HG02623 (cell line): Measurements from ENCODE around the gene CPD.
"Not testable (repeated sequence)": the region's sequence is repeated elsewhere in the genome, so short reads cannot be mapped to it uniquely, and the experiment has no call there.

Experiments
- ATAC-seq: cut with Tn5 transposase; IDR thresholded peaks from one replicate; pipeline ENCODE4 v1.9.1; 2021; ENCODE audit warnings: moderate library complexity; ENCODE audit not compliant: unreplicated experiment

The CPD gene

GRCh38 chr17:30378825-30379302, at the start of gene CPD:
CPD (plus strand) TSS chr17:30378927; CDS start chr17:30378981, 54 bp downstream.
- peak; percentile 89 for ATAC-seq

- no peak for ATAC-seq
Measured at GRCh38 chr17:30332057-30332542, 46.6 kb upstream of the CPD start.

GRCh38 chr17:30333503-30334360, 45.0 kb upstream of the CPD start, which contains the start of gene TMIGD1:
TMIGD1 (minus strand) TSS chr17:30334057; CDS start chr17:30332133, 1,924 bp downstream.
- no peak for ATAC-seq

DNA sequence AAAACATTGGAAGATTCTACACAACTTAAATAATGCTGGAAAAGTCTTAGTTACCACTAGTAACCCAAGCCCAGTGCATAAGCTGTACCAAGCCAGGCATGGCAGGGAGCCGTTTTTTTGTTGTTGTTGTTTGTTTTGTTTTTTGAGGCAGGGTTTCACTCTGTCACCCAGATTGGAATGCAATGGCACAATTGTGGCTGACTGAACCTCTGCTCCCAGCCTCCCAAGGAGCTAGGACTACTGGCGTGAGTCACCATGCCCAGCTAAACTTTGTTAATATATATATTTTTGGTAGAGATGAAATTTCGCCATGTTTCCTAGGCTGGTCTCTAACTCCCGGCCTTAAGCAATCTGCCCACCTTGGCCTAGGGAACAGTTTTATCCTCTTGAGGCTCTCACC, 44.3 kb upstream of the CPD start:
- no peak for ATAC-seq

DNA sequence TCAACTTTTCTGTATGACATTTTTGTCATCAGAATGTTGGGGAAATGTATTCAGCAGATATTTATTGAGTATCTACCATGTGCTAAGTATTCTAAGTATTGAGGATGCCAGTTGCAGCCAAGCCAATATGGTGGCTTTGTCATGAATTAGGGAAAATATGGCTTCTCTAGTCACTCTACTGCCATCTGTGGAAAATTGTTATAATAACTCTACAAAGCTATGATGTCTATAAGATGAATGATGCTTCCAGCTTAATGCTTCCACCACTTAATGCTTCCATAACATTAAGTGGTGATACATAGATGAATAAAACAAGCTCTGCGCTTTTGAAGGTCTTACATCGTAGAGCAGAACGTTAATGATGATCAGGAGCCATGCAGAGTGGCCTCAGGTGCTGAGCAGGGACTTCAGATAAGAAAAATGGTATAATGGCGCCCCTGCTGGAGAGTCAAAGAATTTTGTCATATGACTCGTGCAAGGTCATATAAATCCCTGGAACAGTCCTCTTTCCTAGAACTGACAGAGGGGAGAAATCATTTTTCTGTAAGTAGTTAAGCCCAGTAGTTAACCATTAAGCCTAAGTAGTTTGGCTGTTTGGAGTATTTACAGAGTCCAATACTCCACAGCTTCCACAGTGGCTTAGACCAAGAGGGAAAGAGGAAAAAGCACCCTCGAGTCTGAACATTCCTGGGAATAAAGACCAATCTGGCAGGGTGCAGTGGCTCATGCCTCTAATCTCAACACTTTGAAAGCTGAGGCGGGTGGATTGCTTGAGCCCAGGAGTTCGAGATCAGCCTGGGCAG, 42.2 kb upstream of the CPD start:
- no peak for ATAC-seq

GRCh38 chr17:30337393-30337999, 41.2 kb upstream of the CPD start:
- ATAC-seq = no peak

GRCh38 chr17:30339086-30339485, 39.6 kb upstream of the CPD start:
- ATAC-seq = no peak

DNA sequence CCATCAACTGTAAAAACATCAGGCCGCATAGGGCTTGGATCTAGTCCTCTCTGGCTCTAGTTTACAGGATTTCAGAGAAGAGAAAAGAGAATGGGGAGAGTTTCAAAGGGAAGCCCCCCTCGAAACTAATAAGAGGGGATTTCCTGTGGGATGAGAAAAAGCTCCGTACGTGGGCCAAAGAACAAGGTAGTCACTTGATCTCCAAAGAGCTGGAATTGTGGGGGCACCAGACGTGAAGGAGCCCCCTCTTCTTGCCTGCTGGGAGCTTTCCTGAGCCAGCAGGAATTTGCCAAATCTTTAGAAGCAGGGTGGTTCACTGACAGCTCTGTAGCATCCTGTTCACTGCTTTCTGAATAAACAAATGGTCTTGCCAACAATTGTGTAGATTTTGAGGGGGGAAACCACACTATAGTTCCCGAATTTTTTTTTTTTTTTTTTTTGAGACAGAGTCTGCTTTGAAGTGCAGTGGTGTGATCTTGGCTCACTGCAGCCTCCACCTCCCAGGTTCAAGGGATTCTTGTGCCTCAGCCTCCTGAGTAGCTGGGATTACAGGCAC, 37.8 kb upstream of the CPD start:
- ATAC-seq = no peak

DNA sequence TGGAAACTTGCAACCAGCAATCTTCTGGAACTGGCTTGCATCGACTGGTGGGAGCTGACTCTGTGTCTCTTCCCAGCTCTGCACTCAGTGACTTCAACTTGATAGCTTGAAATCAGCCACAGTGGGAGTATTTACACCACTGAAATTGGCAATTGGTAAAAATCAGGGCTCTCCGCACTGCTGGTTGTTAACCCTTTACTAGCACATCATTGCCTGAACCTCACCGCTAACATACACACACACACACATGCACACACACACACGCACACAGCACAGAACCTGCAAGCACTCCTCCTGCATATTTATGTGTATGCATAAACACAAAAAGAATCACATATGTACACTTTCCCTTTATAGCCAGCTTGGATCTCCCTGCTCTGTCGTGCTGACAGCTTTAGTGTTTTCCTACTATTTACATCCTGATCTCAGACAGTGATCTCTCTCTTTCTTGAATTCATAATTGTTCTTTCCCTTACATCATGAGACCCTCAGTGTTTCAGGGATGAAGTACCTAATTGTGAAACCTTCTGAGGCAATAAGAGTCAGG, 37.0 kb upstream of the CPD start:
- no peak for ATAC-seq

GRCh38 chr17:30343244-30343643, 35.5 kb upstream of the CPD start:
- ATAC-seq = not testable (repeated sequence)

DNA sequence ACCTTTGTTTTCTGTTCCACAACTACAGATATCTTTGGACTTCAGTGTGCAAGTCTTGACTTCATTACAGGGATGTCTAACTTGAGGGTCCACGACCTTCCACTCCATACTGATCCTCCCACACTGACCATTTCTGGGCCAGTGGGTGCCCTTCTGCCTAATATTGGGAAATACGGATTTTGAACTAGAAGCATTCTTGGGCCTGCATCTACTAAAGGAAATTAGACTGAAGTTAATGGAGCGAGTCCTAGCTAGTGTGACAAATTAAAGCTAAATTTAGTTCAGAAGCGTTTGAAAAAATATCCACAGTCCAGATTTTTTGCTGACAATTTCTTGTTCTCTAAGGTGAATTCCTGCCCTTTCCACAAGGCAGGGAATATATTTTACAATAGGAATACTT, 34.9 kb upstream of the CPD start:
- ATAC-seq = no peak

- ATAC-seq = no peak
Measured at GRCh38 chr17:30344283-30345088, 34.2 kb upstream of the CPD start.

DNA sequence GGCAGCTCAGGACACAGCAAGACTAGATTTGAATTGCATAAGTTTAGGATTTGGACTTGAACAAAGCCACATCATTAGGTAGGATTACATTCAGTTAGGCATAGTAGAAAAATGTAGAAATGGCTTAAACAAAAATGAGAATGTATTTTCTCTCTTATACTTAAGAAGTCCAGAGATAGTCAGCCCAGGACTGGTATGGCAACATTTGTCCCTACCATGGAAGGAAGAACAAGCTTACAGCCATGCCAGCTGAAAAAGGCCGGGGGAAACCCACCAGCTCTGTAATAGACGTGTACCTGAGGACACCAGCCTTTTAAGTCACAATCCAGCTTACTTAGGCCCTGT, 33.7 kb upstream of the CPD start:
- ATAC-seq = no peak

DNA sequence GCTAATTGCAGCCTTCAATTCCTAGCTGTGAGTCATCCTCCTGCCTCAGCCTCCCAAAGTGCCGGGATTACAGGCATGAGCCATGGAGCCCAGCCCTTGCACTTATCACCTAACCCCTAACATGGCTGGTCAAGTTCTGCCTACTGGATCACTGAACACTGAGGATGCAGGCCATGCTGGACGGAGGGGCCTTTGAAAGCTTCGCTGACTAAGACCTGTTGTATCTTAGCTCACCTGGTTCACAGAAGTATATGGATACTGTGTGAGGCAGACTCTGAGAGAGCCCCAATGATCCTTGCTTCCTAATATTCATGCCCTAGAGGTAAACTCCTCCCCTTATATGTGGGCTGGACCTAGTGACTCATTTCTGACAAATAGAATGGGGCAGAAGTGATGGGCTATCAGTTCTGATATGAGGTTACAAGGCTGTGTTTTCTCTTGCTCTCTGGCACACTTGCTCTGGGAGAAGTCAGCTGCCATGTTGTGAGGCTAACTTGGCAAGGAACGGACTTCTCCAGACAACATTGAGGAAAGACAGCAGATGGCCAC, 33.1 kb upstream of the CPD start:
- ATAC-seq = no peak

DNA sequence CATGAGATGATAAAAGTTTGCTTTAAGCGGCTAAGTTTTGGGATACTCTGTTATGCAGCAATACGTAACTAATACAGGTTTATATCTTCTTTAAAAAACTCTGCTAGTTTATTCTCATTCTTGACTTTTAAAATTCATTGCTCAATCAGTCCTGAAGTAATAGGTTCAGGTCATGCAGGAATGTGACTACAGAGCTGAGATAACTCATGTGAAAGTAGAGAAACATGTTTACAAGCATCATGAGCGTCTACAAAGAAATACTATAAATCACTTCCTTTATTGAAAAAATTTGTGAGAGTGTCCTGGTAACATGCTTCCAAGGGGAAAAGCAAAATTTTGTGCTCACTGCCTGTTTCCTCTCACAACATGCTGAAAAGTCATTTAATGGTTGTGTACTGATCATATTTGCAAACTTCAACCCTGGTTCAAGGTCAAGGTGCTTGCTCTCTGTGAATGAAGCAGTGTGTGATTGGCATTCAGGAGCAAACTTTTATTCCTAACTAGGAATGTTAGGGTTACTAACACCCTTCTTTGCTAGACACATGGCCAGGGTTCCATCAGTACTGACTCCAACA, 32.4 kb upstream of the CPD start:
- ATAC-seq = no peak

DNA sequence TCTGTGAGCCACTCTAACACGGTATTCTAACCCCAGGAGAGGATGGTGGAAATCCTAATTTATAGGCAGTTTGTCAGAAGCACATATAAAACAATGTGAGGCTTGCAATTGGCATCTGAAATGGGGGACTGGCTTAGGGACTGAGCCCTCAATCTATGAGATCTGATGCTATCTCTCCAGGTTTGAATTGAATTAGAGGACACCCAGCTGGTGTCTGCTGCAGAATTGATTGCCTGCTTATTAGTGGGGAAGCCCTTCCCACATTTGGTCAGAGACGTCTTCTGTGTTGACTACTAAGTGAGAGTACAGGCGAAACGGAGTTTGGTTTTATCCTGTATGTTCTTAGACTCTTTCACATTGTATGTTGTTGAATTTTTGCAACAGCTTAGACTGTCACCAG, 31.2 kb upstream of the CPD start:
- no peak for ATAC-seq

DNA sequence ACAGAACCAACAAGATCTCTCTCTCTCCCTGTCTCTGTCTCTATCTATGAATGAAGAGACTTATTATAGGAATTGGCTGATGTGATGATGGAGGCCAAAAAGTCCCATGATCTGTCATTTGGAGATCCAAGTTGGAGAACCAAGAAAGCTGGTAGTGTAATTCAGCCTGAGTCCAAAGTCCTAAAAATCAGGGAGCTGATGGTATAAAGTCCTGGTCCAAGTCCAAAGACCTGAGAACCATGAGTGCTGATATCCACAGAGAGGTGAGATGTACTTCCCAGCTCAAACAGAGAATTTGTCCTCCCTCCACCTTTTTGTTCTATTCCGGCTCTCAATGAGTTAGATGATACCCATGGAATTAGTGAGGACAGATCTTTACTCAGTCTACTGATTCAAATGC, 29.5 kb upstream of the CPD start:
- ATAC-seq = no peak

GRCh38 chr17:30351263-30351662, 27.5 kb upstream of the CPD start:
- not testable (repeated sequence) for ATAC-seq

GRCh38 chr17:30351735-30352134, 27.0 kb upstream of the CPD start:
- no peak for ATAC-seq
